ENCODE measurements around the gene SEMA4A.
A peak's percentile ranks its signal among the peaks of the same experiment; 100 is the strongest.

The SEMA4A gene

DNA sequence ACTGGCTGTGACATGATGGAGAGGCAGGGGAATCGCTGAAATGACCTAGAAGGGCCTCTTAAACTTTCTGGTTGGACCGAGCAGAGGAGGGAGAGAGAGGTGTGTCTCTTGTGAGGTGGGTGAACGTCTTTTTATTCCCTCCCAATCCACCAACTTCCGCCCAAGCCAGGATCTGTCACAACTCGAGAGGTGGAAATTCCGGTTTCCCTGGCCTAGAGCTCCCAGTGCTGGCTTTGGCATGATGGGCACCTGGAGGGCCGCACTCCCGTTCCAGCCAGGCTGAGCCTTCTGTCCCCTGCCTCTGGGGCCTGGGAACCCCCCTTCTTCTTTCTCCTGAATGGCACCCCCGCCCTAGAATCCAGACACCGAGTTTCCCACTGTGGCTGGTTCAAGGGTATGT is at the start of gene SEMA4A:
Gene SEMA4A (plus strand): TSS at position 224 of the 400 bp plus-strand sequence. CDS start 994 bp downstream, outside the sequence.
- H3K36me3 Mint-ChIP-seq (ENCODE audit: low read depth), result peaks cover 43% of the 10 kb centered on the region
- H3K27ac Mint-ChIP-seq, result peak within 1 kb of the TSS; percentile 98
- H3K4me1 Mint-ChIP-seq (ENCODE audit: low read depth), result peaks cover 97% of the 10 kb centered on the region
- no peaks in the 10 kb centered on the region for H3K27me3 Mint-ChIP-seq
- intact Hi-C loops (cut with micrococcal nuclease), result no loop called here
- H3K4me3 Mint-ChIP-seq, result peak within 1 kb of the TSS; percentile 93
- no peaks in the 10 kb centered on the region for H3K9me3 Mint-ChIP-seq

DNA sequence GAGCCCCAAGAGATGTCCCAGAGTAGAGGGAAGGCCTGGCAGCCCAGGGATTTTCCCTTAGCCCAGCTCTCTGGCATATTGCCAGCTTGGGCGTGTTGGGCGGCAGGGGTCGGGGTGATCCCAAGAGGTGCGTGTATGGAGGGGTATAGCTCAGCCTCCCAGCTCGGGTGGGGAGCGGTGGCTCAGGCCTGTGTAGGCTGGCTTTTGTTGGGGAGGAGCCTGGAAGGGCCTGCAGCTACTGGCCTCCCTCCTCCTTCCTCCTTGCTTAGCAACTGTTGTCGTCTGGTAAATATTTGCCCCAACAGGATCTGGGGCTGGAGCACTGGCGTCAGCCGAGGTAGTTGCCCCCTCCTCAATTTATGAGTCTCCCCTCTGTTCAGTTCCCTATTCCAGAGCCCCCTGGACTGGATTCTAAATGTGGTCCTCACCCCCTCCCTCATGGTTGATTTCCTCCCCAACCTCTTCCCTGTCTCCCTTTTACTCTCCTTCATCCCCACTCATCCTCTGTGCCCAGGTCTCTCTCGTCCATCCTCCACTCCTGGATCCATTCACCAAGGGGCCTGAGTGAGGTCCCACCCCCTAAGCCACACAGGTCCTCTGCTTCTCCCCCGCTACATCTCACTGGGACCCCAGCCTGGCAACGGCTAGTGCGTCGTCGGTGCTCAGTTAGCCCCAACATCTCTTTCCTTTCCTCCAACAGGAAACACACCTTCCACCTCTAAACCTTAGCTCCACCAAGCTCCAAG is 49.1 kb upstream of the SEMA4A start:
- Mint-ChIP-seq H3K4me1 (ENCODE audit: low read depth) (peaks cover 80% of the 10 kb centered on the region), H3K4me3 (peak overlapping the region; percentile 50), H3K9me3 (no peaks in the 10 kb centered on the region), H3K27ac (peak overlapping the region; percentile 95), H3K27me3 (peaks cover 49% of the 10 kb centered on the region), H3K36me3 (ENCODE audit: low read depth) (peaks cover 26% of the 10 kb centered on the region)
- intact Hi-C loops (cut with micrococcal nuclease), result no loop called here

DNA sequence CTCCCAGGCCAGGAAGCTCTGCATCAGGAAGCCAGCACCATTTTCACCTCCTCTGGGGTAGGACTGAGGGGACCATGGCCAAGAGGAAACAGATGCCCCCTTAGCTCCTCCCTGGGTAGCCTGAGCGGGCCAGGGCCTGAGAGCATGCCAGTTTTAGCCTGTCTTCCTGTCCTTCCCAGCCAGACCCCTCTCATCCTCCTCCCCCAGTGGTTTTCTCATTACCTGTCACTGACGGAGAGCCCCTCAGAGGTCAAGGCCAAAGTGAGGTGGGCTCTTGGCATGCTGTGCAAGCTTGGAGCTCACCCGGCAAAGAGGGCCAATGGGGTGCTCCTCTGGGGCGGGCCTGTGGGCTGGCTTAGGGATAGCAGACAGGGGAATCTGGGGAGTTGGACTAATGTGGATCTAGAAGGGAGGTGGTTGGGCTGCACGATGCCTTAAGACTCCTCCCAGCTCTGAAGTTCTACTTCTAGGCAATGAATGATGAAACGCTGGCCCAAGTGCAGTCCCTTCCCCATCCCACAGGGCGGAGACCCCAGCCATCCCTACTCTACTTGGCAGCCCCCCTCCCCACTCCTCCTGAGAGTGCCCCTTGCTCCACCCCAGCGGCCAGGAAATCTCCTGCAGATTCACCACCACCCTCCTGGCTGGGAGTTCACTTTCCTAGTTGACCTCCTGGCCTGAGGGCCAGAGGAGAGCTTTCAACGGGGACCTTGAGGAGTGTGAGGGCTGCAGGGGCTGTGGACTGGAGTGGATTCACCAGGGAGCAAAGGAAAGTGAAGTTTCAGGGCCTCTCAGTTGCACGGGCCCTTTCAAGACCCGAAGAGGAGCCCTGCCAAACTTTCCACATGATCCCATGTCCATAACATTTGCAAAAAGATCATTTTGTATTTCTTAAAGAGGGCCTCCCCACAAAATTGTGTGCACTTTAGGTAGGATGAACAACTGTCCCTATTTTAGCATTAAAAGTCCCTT is 48.2 kb upstream of the SEMA4A start:
- peak overlapping the region; percentile 58 for H3K4me3 Mint-ChIP-seq
- intact Hi-C loops (cut with micrococcal nuclease), result no loop called here
- peaks cover 49% of the 10 kb centered on the region for H3K27me3 Mint-ChIP-seq
- H3K9me3 Mint-ChIP-seq, result no peaks in the 10 kb centered on the region
- H3K36me3 Mint-ChIP-seq (ENCODE audit: low read depth), result peaks cover 28% of the 10 kb centered on the region
- H3K27ac Mint-ChIP-seq, result peak overlapping the region; percentile 95
- peaks cover 83% of the 10 kb centered on the region for H3K4me1 Mint-ChIP-seq (ENCODE audit: low read depth)

DNA sequence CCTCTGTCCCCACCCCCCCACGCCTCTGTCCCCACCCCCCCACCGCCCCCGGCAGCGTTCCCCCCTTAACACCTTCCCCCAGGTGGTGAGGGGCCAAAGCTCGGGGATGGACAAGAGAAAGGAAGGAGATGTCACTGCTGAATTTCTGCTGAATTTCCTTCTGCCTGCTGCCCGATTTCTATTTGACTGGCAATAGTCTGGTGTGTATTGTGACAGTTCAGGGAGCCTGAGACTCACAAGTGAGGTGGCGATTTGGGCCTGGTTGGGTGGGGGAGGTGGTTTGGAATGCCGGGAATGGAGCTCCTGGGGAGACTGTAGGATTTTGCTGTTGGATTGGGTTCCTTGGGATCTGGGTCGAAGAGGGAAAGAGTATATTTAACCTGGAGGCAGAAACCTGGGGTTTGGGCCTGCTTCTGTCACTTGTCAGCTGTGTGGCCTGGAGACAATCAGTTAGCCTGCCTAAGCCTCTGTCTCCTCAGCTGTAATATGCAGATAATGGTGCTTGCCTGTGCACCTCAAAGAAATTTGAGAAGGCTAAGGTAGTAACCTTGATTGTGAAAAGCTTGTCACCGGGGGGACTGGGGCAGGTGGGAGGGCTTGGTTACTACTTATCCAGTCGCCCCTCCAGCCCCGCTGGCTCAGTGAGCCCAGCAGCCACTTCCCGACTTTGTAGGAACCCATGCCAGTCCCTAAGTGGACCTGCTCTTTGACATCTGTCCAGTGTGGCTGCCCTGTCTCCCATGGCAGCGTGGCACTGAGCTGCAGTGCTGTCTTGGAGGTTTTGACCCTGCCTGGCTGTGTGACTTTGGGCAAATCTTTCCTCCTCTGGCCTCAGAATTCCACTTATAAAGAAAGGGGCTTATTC is 46.5 kb upstream of the SEMA4A start:
- intact Hi-C loops (cut with micrococcal nuclease), result loop anchor here (1.0 kb wide), 2 partner anchors 7 to 20 kb away; partner anchors contain the start of gene LMNA
- Mint-ChIP-seq H3K9me3 (no peaks in the 10 kb centered on the region), H3K27ac (peak overlapping the region; percentile 95), H3K36me3 (ENCODE audit: low read depth) (peaks cover 20% of the 10 kb centered on the region), H3K4me1 (ENCODE audit: low read depth) (peaks cover 66% of the 10 kb centered on the region), H3K27me3 (peaks cover 51% of the 10 kb centered on the region), H3K4me3 (peak overlapping the region; percentile 33)

DNA sequence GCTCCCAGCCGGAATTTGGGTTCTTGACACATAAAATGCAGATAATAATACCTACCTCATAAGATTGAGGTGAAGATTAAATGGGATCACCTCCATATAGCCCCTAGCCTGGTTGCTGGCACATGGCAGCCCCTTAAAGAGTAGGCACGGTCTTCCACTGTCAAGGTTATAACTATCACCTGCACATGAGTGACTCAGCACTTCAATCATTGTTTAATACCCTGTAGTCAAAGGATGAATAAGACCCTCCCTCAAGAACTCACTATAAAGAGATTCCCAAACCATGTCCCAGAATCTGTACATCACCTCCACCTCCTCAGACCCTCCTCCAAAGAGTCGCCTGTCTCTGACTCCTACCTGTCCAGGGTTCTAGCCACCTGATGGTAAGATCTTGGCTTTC is 45.3 kb upstream of the SEMA4A start:
- Mint-ChIP-seq H3K27me3 (peaks cover 60% of the 10 kb centered on the region), H3K4me3 (no peak overlapping the region), H3K36me3 (ENCODE audit: low read depth) (peaks cover 18% of the 10 kb centered on the region), H3K4me1 (ENCODE audit: low read depth) (peaks cover 63% of the 10 kb centered on the region), H3K27ac (peak overlapping the region; percentile 95), H3K9me3 (no peaks in the 10 kb centered on the region)
- intact Hi-C loops (cut with micrococcal nuclease), result no loop called here

DNA sequence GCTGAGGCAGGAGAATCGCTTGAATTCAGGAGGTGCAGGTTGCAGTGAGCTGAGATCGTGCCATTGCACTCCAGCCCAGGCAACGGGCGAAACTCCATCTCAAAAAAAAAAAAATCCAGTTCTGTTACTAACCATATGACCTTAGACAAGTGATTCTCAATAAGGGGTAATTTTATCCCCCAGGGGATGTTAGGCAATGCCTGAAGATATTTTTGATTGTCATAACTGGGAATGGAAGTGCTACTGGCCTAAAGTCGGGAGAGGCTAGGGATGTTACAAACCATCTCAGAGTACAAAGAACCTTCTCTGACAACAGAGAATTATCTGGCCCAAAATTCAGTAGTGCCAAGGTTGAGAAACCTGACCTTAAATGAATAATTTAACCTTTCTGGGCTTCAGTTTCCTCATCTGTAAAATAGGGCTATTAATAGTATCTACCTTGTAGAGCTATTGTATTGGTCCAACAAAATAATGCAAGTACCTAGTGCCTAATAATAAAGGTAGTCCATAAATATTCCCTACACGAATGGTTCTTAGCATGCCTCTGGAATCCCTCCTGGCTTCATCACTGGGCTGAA is 44.6 kb upstream of the SEMA4A start:
- Mint-ChIP-seq H3K27ac (peak overlapping the region; percentile 49), H3K27me3 (peaks cover 60% of the 10 kb centered on the region), H3K4me1 (ENCODE audit: low read depth) (peaks cover 63% of the 10 kb centered on the region), H3K9me3 (no peaks in the 10 kb centered on the region), H3K36me3 (ENCODE audit: low read depth) (peaks cover 18% of the 10 kb centered on the region), H3K4me3 (no peak overlapping the region)
- intact Hi-C loops (cut with micrococcal nuclease), result no loop called here

DNA sequence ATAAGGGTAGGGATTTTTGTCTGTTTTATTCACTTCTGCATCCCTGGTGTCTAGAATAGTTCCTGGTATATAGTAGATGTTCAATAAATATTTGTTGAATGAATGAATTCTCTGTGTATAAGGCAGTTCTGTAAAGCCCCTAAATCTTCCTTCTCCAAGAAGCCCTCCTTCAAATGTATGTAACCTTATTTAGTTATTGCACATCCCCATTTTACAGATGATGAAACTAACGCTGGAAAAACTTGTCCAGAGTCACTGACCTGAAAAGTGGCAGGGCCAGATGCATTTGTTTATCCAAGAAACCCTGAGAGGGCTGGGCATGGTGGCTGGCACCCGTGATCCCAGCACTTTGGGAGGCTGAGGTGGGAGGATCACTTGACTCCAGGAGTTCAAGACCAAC is 43.1 kb upstream of the SEMA4A start:
- Mint-ChIP-seq H3K27ac (no peak overlapping the region), H3K4me1 (ENCODE audit: low read depth) (peaks cover 56% of the 10 kb centered on the region), H3K36me3 (ENCODE audit: low read depth) (peaks cover 21% of the 10 kb centered on the region), H3K4me3 (no peak overlapping the region), H3K9me3 (no peaks in the 10 kb centered on the region), H3K27me3 (peaks cover 56% of the 10 kb centered on the region)
- intact Hi-C loops (cut with micrococcal nuclease), result no loop called here

DNA sequence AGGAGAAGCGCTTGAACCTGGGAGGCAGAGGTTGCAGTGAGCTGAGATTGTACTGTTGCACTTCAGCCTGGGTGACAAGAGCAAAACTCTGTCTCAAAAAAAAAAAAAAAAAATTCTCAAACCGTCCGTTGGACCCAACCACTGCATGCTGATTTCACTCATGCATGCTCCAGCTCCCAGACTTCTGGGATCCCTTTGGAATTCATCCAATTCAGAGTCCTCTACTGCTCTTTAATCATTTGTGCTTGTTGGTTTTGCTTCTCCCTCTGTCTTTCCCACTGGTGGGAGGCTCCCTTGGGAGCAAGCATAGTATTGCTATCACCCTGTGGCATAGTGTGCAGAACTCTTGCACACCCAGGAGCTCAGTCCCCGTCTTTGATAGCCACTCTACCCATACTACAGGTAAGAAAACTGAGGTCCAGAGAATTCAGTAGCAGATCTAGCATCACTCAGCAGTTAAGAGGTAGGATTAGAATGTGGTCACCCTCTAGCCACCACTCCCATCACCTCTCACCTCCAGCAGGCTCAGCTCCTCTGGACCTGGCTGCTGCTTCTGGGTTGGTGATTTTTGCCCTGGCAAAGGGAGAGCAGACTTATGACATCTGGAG is 41.9 kb upstream of the SEMA4A start:
- Mint-ChIP-seq H3K27me3 (peaks cover 56% of the 10 kb centered on the region), H3K4me1 (ENCODE audit: low read depth) (peaks cover 48% of the 10 kb centered on the region), H3K4me3 (no peak overlapping the region), H3K9me3 (no peaks in the 10 kb centered on the region), H3K36me3 (ENCODE audit: low read depth) (peaks cover 33% of the 10 kb centered on the region), H3K27ac (peak overlapping the region; percentile 71)
- intact Hi-C loops (cut with micrococcal nuclease), result no loop called here

DNA sequence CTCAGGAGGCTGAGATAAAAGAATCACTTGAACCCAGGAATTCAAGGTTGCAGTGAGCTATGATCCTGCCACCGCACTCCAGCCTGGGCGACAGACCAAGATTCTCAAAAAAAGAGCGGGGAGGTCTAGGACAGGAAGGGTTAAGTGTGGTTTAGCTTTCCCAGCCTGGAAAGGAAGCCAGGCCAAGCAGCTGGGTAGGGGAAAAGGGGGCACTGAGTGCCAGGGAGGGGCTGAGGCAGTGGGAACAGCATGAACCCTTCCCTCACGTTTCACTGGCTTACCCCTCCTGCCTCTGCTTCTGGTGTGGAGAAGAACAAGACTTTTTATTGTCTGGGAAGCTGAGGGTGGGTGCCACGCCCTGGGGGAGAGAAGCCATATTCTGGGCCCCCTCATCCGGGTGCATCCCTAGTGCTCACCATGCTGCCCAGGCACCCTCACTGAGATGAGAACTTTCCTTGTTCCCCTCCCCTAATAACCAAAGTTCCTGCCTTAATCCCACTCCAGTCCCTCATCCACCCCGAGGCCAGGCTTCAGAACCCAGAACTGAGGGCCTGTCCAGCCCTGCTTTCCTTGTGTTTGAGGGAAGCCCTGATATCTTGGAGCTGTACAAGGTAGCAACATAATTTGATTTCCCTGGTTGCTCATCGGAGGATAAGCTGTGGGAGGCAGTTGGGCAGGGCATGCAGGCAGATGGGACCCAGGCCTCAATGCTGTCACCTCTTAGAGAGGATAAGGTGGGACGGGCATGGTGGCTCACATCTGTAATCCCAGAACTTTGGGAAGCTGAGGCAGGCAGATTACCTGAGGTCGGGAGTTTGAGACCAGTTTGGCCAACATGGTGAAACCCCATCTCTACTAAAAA is 40.9 kb upstream of the SEMA4A start:
- H3K9me3 Mint-ChIP-seq, result no peaks in the 10 kb centered on the region
- peaks cover 43% of the 10 kb centered on the region for H3K36me3 Mint-ChIP-seq (ENCODE audit: low read depth)
- H3K4me3 Mint-ChIP-seq, result no peak overlapping the region
- intact Hi-C loops (cut with micrococcal nuclease), result no loop called here
- peaks cover 50% of the 10 kb centered on the region for H3K27me3 Mint-ChIP-seq
- peaks cover 46% of the 10 kb centered on the region for H3K4me1 Mint-ChIP-seq (ENCODE audit: low read depth)
- H3K27ac Mint-ChIP-seq, result peak overlapping the region; percentile 71

DNA sequence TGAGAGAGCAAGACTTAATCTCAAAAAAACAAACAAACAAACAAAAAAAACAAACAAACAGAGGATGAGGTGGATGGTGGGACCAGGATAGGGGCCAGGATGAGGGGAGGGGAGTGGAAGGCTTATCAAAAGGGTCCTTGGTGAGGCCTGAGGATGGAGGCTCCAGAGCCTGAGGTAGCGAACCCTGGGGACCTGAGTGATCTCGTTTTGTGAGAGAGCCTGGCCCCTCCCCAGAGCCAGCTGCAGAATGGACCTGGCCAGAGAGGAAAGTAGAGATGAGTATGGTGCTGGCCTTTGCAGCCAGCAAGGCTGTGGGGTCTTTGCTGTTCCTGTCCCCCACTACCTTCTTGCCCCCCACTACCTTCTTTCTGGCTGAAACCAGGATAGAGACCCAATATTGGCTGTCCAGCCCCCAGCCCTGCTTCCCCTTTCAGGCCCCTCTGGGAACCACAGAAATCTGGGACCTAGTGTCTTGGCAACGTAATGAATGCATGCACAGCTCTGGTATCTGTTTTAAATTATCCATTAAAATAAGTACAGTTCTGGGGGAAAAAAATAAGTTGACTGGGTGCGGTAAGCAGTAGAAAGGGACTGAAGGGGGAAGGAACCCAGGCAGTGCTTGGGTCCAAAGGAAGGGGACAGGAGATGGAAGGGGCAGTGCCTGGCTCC is 40.0 kb upstream of the SEMA4A start:
- Mint-ChIP-seq H3K9me3 (no peaks in the 10 kb centered on the region), H3K4me1 (ENCODE audit: low read depth) (peaks cover 53% of the 10 kb centered on the region), H3K27ac (peak overlapping the region; percentile 98), H3K36me3 (ENCODE audit: low read depth) (peaks cover 53% of the 10 kb centered on the region), H3K27me3 (peaks cover 41% of the 10 kb centered on the region), H3K4me3 (no peak overlapping the region)
- intact Hi-C loops (cut with micrococcal nuclease), result no loop called here

DNA sequence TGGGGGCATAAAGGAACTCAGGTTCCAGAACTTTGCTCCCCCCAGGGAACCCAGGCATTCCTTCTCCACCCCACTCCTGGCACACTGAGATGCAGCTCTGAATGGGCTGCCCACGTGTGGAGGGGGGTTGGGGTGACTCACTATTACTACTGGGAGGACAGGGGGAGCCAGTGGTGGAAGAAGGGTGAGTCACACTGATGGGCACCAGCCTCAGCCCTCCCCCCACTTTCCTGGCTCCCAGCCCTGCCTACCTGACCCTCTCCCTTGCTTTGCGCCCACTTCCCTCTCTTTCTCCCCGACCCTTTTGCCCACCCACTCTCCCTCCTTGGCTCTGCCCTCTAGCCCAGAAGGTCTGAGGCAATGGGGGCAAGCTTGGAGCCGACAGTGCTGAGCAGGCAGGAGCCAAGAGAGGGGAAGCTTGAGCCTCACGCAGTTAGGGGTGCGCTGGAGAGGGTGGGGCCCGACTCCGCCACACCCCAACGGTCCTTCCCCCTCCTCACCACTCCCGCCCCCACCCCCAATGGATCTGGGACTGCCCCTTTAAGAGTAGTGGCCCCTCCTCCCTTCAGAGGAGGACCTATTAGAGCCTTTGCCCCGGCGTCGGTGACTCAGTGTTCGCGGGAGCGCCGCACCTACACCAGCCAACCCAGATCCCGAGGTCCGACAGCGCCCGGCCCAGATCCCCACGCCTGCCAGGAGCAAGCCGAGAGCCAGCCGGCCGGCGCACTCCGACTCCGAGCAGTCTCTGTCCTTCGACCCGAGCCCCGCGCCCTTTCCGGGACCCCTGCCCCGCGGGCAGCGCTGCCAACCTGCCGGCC is 39.1 kb upstream of the SEMA4A start, which contains the start of gene LMNA:
Gene LMNA (plus strand): TSS at position 611 of the 818 bp plus-strand sequence. CDS start 208 bp downstream, outside the sequence.
- peak within 1 kb of the TSS; percentile 95 for H3K4me3 Mint-ChIP-seq
- H3K27ac Mint-ChIP-seq, result peak within 1 kb of the TSS; percentile 98
- H3K9me3 Mint-ChIP-seq, result no peaks in the 10 kb centered on the region
- intact Hi-C loops (cut with micrococcal nuclease), result loop anchor here (1.0 kb wide), 1 partner anchor 8 kb away; no protein-coding TSS in a partner anchor
- H3K4me1 Mint-ChIP-seq (ENCODE audit: low read depth), result peaks cover 58% of the 10 kb centered on the region
- H3K36me3 Mint-ChIP-seq (ENCODE audit: low read depth), result peaks cover 55% of the 10 kb centered on the region
- H3K27me3 Mint-ChIP-seq, result peaks cover 34% of the 10 kb centered on the region

Measured in dendritic cell treated with granulocyte-macrophage colony-stimulating factor and Interleukin-4, amounts not matched to agents 40 ng/mL and 50 ng/mL, for 4 days (primary cell).